Testis (tissue), 3 donors: ENCODE measurements around the gene PZP. TPM values are rescaled to one million over a fixed set of nuclear protein-coding genes. Genes with fewer than 3 reads are reported as not detected.

ENCODE experiments used
- DNase-seq: peaks from one replicate; pipeline ENCODE4 v3.0.0-alpha.2; 2019
- H3K27ac ChIP-seq, 2 donors: fragments of 200-600 bp; sonication (generic); one replicate each; pipeline ENCODE4 v1.5.1; 2019
- H3K27me3 ChIP-seq: fragments of 200-600 bp; sonication (generic); one replicate; pipeline ENCODE4 v1.5.1; 2019
- H3K36me3 ChIP-seq: fragments of 200-600 bp; sonication (generic); one replicate; pipeline ENCODE4 v1.5.1; 2017; ENCODE audit warnings: low read depth; ENCODE audit errors: missing control alignments
- H3K4me1 ChIP-seq: fragments of 200-600 bp; sonication (generic); one replicate; pipeline ENCODE4 v1.5.1; 2019
- H3K4me3 ChIP-seq, 2 donors: fragments of 200-600 bp; sonication (generic); one replicate each; pipeline ENCODE4 v1.5.1; 2017 to 2019
- H3K9me3 ChIP-seq: fragments of 200-600 bp; sonication (generic); one replicate; pipeline ENCODE4 v1.5.1; 2017
- CTCF ChIP-seq, 3 experiments: fragments of 450-650 bp in 2 of 3; fragments of 200-600 bp in 1 of 3; sonication (generic) in 1 of 3; IDR thresholded peaks; one replicate each; pipeline ENCODE4 v1.5.1; 2016 to 2019; ENCODE audit warnings: antibody characterized with exemption in 3 of 3, mild to moderate bottlenecking in 2 of 3, moderate library complexity in 1 of 3
- POLR2A ChIP-seq: fragments of 450-650 bp; IDR thresholded peaks from one replicate; pipeline ENCODE4 v1.6.1; 2017; ENCODE audit warnings: antibody characterized with exemption, mild to moderate bottlenecking, moderate library complexity
- WGBS, 2 donors: methylation state at CpG; one replicate each; pipeline ENCODE4 v1.1.5; 2018; 5-methylcytosine and 5-hydroxymethylcytosine counted together
- intact Hi-C: fragments of 100-400 bp; cut with DNase I; formaldehyde crosslinking; loops from one replicate; pipeline ENCODE4 v1.15.1; 2023; ENCODE audit warnings: low total_unique reads
- polyA plus RNA-seq: library from polyadenylated mRNA; stranded (reverse); fragments of 350-450 nt; fragmentation: Illumina TruSeq; extraction: RNeasy Lipid Tissue Mini Kit (QIAGEN cat#74804); gene quantifications from one replicate; pipeline ENCODE4 v1.2.3, GENCODE V29; 2014; ENCODE audit warnings: low read depth, low replicate concordance; ENCODE audit not compliant: insufficient read depth
- total RNA-seq, 2 donors: library from RNA; depleted of rRNA; stranded (reverse); fragments of >200 nt; gene quantifications; one replicate each; pipeline ENCODE4 v1.2.3, GENCODE V29; 2016

Gene PZP
- total and polyA plus RNA-seq, 3 donors from 2014 or later = 4.6 to 10.7 (median 6.5) TPM

DNA sequence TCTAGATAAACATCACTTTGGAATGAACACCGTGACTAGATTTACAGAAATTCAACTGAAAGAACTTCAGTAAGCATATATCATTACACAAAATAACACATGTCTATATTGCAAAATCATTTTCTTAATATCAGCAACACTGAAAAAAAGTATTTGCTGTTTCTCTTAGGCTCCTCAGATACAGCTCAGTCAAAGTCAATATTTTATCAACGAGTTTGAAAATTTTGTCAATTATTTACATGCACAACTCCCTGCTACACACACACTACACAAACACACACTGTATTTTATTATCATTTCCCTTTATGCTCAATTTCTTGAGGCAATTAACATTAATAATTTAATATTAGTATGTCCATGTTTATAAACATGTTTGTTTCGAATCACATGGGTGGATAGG lies 3.8 kb downstream of the PZP start:
- intact Hi-C loops = no loop called here
- DNase-seq = no peak
- H3K27me3 ChIP-seq = no peaks in the 10 kb centered on the region
- no peak overlapping the region for H3K27ac ChIP-seq
- no peaks in the 10 kb centered on the region for H3K4me1 ChIP-seq
- H3K36me3 ChIP-seq = no peaks in the 10 kb centered on the region
- TF ChIP-seq CTCF (IDR thresholded peaks at IDR 0.05) = no peak
- TF ChIP-seq POLR2A = no peak
- no peaks in the 10 kb centered on the region for H3K9me3 ChIP-seq
- WGBS, 2 donors = 81 to 87% methylated on average over 3 of the region's 3 CpGs
- H3K4me3 ChIP-seq = no peak overlapping the region

- intact Hi-C loops = no loop called here
Measured at GRCh38 chr12:9198012-9198411, 10.2 kb downstream of the PZP start.

GRCh38 chr12:9184276-9184675 lies 23.9 kb downstream of the PZP start:
- no peak for DNase-seq
- Histone ChIP-seq H3K4me3 (no peak overlapping the region), H3K27me3 (no peaks in the 10 kb centered on the region), H3K36me3 (no peaks in the 10 kb centered on the region), H3K4me1 (no peaks in the 10 kb centered on the region), H3K27ac (no peak overlapping the region), H3K9me3 (no peaks in the 10 kb centered on the region)
- intact Hi-C loops = no loop called here
- WGBS, 2 donors = 83 to 92% methylated on average over 1 to 3 of the region's 3 CpGs
- TF ChIP-seq POLR2A = no peak
- TF ChIP-seq CTCF (IDR thresholded peaks at IDR 0.05) = no peak

More at GRCh38 chr12:9198012-9198411, 10.2 kb downstream of the PZP start:
- Histone ChIP-seq H3K9me3 (no peaks in the 10 kb centered on the region), H3K36me3 (no peaks in the 10 kb centered on the region), H3K4me1 (no peaks in the 10 kb centered on the region), H3K27ac (no peak overlapping the region), H3K4me3 (no peak overlapping the region), H3K27me3 (no peaks in the 10 kb centered on the region)
- TF ChIP-seq CTCF (IDR thresholded peaks at IDR 0.05) (no peak), POLR2A (no peak)
- no peak for DNase-seq

DNA sequence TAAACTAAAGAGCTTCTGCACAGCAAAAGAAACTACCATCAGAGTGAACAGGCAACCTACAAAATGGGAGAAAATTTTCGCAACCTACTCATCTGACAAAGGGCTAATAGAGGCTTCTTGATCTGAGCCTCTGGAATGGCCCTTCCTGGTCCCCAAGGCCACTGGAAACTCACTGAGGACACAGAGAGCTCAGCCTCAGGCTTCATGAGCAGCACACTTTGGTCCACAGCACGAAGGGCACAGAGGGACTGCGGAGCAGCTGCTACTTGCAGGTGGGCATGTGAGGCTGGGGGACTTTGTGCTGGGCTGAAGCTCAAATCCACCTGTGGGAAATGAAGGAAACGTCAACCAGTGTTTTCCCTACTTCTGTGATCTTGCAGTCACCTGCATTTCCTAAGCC lies 27.4 kb downstream of the PZP start:
- intact Hi-C loops = no loop called here
- Histone ChIP-seq H3K4me3 (no peak overlapping the region), H3K9me3 (no peaks in the 10 kb centered on the region), H3K36me3 (no peaks in the 10 kb centered on the region), H3K4me1 (no peaks in the 10 kb centered on the region), H3K27ac (no peak overlapping the region), H3K27me3 (no peaks in the 10 kb centered on the region)
- WGBS, 2 donors = 75 to 93% methylated on average over 3 to 4 of the region's 4 CpGs
- no peak for DNase-seq
- TF ChIP-seq POLR2A = no peak
- no peak for TF ChIP-seq CTCF (IDR thresholded peaks at IDR 0.05)

DNA sequence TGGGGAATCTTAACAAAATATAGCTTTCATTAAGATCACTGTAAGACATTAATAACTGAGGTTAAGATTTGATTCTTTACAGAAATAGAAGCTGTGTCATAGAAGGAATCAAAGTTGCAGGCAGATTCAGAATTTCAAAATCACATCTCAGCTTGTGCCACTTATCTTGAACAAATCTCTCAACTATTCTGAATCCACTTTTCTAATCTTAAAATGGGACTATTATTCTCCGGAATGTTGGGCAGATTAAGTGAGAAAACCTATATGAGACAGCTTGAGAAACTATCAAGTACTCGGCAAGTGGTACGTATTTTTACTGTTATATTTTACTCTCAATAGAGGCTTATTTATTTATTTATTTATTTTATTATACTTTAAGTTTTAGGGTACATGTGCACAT lies 28.4 kb downstream of the PZP start:
- Histone ChIP-seq H3K4me3 (no peak overlapping the region), H3K27me3 (no peaks in the 10 kb centered on the region), H3K27ac (no peak overlapping the region), H3K36me3 (no peaks in the 10 kb centered on the region), H3K4me1 (no peaks in the 10 kb centered on the region), H3K9me3 (no peaks in the 10 kb centered on the region)
- 93 to 95% methylated on average over 3 of the region's 3 CpGs for WGBS, 2 donors
- no peak for DNase-seq
- TF ChIP-seq POLR2A = no peak
- intact Hi-C loops = no loop called here
